Sigmoid colon (tissue), 4 donors: Measurements from ENCODE around the gene VTCN1.

Experiments
- EP300 ChIP-seq, 4 donors: sonication (generic); formaldehyde crosslinking; IDR thresholded peaks; one replicate each; pipeline ENCODE4 v1.6.1; 2017; ENCODE audit warnings: antibody characterized with exemption in 4 of 4
- POLR2A ChIP-seq, 2 donors: fragments of 450-650 bp; IDR thresholded peaks; one replicate each; pipeline ENCODE4 v1.6.1; 2016; ENCODE audit warnings: antibody characterized with exemption in 2 of 2, mild to moderate bottlenecking in 2 of 2, moderate library complexity in 2 of 2
- POLR2AphosphoS5 ChIP-seq, 4 donors: sonication (generic); formaldehyde crosslinking; IDR thresholded peaks; one replicate each; pipeline ENCODE4 v1.6.1; 2017; ENCODE audit warnings: antibody characterized with exemption in 4 of 4
- TF ChIP-seq, protein P1 (sequence below), 4 experiments: fragments of 450-650 bp in 3 of 4; fragments of 200-600 bp in 1 of 4; IDR thresholded peaks; one replicate each; pipeline ENCODE4 v1.5.1; 2016 to 2019; ENCODE audit warnings: antibody characterized with exemption in 4 of 4, mild to moderate bottlenecking in 3 of 4, moderate library complexity in 2 of 4

DNA sequence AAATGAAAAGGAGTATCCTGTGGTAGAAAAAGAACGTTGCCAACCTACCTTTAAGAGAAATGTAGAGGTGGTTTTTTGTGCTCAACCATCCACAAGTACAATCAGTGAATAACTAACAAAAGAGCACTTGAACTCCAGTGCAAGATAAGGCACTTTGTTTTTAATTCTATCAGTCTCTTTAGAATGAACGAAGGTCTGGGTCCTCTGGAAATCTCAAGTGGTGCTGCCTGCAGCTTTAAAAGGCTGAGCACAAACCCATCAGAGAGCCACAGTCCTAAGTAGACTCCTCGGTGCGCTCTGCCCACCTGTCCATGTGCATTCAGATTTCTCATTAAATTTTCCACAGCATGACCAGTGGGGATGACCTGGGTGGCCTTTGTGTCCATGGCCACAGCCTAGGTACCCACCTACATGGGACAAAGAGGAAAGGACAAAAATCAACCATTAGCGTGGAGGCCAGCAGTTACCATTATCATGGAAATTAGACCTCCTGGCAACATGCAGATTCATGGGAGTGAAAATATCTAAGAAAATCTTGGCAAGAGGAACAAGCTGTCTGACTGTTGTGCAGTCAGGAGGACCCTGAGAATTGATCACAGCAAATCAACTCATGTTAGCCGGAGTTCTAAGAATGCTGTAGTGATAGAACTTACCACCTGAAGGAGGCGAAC, 98.5 kb downstream of the VTCN1 start:
- TF ChIP-seq, protein P1, sequence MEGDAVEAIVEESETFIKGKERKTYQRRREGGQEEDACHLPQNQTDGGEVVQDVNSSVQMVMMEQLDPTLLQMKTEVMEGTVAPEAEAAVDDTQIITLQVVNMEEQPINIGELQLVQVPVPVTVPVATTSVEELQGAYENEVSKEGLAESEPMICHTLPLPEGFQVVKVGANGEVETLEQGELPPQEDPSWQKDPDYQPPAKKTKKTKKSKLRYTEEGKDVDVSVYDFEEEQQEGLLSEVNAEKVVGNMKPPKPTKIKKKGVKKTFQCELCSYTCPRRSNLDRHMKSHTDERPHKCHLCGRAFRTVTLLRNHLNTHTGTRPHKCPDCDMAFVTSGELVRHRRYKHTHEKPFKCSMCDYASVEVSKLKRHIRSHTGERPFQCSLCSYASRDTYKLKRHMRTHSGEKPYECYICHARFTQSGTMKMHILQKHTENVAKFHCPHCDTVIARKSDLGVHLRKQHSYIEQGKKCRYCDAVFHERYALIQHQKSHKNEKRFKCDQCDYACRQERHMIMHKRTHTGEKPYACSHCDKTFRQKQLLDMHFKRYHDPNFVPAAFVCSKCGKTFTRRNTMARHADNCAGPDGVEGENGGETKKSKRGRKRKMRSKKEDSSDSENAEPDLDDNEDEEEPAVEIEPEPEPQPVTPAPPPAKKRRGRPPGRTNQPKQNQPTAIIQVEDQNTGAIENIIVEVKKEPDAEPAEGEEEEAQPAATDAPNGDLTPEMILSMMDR (IDR thresholded peaks at IDR 0.05): no peak
- no peak for TF ChIP-seq POLR2A (IDR thresholded peaks at IDR 0.05)
- no peak for TF ChIP-seq EP300 (IDR thresholded peaks at IDR 0.05)
- TF ChIP-seq POLR2AphosphoS5 (IDR thresholded peaks at IDR 0.05): no peak
